Fibroblast of skin of abdomen (primary cell): ENCODE measurements around the gene EVX2. TPM values are rescaled to one million over a fixed set of nuclear protein-coding genes. Genes with fewer than 3 reads are reported as not detected.

ENCODE experiments used
- DNase-seq: peaks from one replicate; pipeline ENCODE4 v3.0.0-alpha.2; 2013
- polyA plus RNA-seq, 2 experiments: library from polyadenylated mRNA; unstranded; fragments of 120-200 nt; gene quantifications; one replicate each; pipeline ENCODE4 v1.2.1, GENCODE V29; 2013; ENCODE audit not compliant: insufficient read length in 2 of 2

Gene EVX2
- not detected for polyA plus RNA-seq (2013, experiment 1 of 2; ENCODE audit: insufficient read length)
- not detected for polyA plus RNA-seq (2013, experiment 2 of 2; ENCODE audit: insufficient read length)

DNA sequence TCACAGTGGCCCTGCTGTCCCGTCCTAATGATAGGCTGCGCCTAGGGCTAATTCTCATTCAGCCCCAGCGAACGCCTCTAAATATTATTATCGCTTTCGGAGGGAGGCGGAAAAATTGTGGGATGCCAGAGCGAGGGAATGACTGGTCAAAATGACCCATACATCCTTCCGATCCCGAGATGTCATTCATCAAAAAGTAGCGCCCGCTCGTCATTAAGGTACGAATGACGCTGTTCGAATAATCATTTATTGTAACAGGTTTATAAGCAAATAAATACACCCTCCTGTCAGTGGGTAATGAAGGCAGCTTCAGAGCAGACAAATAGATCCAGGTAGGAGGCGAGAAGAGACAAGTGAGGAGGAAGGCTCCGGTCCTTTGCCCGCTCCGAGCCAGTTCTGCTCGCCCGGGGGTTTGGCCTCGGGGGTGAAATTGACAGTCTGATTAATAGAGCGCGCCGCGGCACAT is at the start of gene EVX2:
Gene EVX2, minus strand, starts transcription at position 167 of the 466 bp plus-strand sequence. CDS start 186 bp downstream, outside the sequence.
- no peak for DNase-seq

DNA sequence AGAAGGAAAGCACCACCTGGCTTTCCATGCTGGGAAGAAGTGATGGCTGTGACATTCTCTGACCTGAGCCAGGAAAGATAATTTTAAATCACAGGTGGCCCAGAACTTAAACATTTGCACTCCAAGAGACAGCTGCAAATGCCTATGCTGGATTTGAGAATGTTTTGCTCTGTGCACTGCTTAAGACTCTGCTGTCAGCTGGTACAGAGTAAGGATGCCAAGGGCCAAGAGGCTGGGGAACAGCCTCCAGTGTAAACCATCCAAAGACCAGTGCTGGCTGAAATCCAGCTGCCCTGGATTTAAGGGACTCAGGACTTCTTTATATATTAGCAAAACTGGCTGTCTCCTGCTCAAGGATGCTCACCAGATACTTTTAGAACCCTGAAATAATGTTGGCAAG is 49.6 kb upstream of the EVX2 start:
- no peak for DNase-seq

DNA sequence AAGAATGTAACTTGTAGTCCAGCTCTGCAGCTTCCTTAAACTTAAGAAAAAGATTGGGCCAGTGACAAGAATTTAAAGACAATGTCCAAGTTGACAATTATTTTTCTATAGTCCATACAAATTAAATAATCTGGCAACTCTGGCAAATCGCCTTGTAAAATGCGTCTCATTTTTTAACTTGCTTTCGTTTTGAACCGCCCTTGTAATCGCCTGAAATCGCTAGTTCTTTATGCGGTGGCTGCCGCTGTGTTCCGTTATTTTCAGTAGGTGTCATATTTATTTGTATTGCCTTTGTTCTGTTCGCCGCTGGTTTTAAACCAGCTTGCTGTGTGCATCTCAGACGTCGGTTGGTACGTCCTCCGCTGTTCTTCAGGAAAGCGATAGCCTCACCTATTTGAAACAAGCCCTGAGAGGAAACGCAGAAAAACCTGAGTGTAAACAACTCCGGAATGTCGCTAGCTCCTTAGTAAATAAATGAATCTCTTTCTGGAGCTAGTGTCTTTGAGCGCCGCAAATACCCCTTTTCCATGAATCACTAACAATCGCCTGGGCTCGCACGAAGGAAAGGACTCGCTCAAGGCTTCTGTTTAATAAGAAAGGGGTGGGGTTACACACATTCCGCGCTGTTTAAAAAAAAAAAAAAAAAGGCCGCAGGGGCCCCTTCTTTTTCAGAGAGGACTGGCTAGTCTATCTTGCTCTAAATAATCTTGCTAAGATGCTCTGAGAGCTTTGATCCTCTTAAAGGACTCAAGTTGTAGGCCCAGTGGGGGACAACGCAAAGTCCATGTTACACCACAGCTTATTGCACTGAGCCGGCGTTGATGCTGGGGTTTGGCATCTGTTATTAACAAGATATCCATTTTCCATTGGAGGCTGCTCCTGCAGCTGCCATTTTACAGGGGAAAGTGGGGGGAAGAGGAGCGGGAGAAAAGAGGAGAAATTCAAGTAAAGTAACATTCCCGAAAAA is 48.7 kb upstream of the EVX2 start:
- DNase-seq, result peak; percentile 85

DNA sequence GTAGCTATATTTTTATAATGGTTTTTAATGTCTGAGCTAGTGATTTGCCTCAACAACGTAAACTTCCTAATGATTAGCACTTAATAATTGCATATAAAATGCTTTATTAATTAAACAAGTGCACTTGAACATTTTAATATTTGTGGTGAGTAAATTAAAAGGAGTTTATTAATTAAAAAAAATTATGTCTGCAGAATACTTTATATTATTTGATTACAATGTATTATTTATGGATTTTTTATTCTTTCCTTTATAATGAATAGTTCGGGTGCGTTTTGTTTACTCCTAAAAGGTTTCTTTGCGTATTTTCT is 48.0 kb upstream of the EVX2 start:
- DNase-seq, result no peak

DNA sequence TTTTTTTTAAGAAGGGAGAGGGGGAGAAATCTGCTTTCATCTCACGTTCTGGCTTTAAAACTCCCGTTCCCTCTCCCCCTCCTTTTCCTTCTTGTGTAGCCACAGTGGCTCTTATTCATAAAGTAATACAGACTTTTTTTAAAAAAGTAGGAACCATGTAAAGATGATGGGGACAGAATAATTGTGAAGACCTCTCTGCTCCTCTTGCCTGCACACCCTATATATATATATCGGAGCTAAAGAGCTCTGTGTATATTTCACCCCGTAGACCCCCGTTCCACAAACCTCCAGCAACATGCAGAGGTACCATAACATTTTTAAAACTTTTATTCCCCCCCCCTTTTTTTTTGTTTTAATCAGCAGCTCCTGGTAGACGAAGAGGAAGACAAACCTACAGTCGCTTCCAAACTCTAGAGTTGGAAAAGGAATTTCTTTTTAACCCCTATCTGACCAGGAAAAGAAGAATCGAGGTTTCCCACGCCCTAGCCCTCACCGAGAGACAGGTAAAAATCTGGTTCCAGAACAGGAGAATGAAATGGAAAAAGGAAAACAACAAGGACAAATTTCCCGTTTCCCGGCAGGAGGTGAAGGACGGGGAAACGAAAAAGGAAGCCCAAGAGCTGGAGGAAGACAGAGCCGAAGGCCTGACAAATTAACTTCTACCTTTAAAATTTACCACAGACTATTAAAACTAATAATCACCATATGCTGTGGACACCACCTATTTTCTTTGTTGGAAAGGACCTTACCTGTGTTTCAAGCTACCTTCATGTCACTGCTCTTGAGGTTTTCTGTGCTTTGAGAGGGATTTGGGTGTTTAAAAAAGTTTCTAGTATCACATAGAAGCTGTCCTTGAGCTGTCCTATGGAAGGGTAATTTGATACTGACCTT is 47.4 kb upstream of the EVX2 start:
- DNase-seq, result no peak

DNA sequence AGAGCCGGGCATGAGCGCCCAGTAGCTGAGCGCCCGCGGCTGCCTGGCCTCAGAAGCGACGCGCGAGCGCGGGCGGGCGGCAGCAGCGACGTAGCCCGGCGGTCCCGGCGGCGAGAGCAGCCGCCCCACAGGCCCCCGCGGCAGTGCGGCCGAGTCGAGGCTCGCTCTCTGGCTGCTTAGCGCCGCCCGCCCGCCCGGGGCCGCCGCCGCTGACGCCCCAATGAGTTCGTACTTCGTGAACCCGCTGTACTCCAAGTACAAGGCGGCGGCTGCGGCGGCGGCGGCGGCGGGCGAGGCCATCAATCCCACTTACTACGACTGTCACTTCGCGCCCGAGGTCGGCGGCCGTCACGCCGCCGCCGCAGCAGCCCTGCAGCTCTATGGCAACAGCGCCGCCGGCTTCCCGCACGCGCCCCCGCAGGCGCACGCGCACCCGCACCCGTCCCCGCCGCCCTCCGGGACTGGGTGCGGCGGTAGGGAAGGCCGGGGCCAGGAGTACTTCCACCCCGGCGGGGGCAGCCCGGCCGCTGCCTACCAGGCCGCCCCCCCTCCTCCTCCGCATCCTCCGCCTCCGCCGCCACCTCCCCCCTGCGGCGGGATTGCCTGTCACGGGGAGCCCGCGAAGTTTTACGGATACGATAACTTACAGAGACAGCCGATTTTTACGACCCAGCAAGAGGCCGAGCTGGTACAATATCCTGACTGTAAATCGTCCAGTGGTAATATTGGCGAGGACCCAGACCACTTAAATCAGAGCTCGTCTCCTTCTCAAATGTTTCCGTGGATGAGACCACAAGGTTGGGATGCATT is 46.6 kb upstream of the EVX2 start:
- DNase-seq, result peak; percentile 99

DNA sequence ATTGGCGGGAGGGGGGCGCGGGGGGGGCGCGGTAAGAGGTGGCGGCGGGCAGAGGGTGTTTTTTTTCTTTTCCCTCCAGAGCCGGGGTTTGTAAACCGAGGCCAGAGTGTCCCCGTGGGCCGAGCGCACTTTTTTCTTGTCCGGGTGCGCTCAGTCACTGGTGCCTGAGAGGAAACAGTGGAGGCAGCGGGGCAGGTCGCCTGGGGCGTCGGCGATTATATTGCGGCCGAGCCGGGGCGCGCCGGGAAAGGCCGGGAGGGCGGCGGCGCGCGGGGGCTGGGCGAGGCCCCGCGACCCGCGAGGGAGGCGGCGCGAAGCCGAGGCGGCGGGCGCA is 46.0 kb upstream of the EVX2 start:
- no peak for DNase-seq

DNA sequence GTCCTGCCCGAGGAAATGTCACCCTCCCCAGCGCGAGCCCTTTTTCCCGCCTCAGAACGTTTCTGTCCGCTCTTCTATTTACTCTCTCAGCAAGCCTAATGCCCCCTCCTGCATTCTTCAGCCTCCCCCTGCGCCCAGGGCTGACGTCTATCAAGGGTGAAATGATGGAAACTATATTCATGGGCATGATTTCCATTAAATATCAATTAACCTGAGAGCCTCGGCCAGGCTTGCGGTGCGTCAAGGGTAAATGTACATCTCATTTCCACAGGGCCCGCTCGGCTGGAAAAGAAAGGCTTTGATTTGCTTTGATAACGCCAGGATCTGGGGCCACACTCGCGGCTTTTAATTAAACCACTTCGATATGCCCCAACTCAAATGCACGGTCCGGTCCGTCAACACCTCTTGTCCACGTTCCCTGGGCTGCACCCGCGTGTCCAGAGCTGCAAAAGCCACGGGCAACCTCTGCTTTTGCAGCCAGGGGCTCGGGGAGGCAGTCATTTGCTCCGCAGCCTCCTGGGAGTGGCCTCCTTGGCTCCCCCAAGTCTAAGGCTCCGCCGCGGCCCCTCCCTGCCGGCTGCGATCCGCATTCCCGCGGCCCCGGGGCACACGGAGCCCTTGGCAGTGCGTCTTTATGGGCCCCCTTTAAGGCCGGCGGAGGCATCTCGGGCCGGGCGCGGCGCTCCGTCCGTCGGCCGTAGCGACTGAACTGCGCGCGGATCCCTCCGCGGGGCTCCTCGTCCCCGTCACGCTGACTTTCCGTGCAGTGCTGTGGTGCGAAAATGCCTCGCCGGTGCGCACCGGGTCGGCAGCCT is 45.4 kb upstream of the EVX2 start, which contains the start of gene HOXD8:
Gene HOXD8, plus strand, starts transcription at position 724 of the 815 bp plus-strand sequence. CDS start 662 bp downstream, outside the sequence.
- peak; percentile 96 for DNase-seq

DNA sequence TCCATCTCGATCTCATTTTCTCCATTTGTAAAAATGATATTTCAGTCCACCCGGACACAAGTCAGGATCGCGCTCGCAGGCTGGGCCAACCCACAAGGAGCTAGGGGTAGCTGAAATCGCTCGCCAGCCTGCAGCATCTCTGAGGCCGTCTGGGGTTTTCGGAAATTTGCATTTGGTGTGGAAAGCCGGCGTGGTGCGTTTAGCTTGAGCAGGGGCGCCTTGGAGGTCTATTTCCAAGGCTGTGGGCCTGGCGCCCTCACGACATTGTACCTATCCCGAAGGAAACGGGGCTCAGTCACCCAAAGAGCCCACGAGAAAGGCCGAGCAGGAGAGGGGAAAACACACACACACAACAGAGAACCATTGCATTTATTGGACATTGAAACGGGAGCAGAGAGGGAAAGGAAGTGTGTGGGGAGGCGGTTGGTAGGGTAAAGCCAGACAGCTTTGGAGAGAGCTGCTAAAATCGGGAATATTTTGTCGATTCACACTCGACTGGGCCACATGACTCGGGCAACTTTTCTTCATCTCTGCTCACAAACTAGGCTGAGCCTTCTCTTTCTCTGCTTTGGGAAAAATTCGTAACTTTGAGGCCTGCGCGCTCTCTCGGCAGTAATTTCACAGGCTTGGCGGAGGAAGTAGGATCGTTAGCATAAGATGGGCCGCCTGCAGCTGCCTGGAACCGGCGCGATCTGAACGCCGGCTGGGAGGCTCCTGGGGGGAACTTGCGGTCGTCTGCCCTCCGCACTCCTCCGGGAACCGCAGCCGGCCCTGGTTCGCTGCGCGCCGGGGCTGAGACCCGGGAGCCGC is 44.6 kb upstream of the EVX2 start:
- DNase-seq, result peak; percentile 59

DNA sequence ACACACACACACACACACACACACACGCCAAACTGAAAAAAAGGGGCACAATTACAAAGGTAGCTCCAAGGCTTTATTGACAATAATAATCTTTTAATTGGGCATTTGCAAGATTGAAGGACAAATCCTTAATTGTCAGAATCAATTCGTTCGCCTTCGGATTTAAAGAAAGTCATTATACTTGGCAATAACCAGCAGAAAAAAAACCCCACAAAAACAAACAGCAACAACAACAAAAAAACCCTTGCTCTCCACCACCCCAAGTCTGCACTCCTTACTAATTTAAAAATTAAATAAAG is 44.0 kb upstream of the EVX2 start:
- DNase-seq, result no peak

DNA sequence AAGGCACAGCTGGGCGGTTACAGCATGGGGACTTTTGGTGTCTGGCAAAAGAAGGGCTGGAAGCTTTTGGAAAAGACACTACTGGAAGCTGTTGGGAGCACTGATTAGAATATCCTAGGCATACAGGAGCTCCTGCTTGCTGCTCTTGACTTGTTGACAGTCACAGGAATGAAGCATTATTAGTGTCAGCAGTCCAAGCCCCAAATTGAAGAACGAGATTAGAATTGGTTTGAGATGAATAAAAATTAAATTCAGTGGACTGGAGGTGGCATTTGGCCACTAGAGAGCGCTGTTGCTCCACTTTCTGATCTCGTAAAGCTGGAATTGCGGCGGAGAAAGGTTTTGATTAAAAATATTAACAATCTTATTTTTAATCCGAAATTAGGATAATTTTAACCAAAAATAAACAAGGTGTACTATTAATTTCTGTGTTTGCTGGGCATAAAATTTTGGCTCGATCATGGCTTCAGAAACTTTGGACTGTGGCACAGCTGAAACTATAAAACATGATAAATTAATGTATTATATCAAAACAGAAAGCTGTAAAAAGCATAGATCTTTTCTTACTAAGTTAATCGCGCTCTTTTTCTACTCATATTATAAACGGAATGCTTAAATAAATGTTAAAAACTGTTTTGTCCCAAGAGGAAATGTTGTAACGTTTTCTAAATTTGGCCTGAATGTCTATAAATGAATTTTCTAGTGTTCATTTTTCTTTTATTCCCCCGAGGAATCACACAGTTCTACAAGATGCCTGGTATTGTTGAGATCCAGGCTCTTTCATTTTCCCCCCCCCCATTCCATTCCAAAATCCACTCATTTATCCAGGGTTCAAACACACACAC is 43.4 kb upstream of the EVX2 start:
- DNase-seq, result peak; percentile 75

DNA sequence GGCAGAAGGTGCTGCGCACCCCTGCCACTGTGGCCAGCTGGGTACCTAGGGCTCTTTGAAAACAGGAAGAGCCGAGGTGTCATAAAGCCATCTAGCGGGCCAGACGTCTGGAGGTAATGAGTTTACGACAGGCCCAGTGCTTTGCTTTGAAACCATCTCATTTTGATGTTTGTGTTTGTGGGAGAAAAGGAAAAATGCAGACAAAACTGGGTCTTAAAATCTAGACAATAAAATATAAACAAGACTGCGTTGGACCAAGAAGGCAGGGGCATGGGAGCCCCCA is 42.0 kb upstream of the EVX2 start:
- no peak for DNase-seq

DNA sequence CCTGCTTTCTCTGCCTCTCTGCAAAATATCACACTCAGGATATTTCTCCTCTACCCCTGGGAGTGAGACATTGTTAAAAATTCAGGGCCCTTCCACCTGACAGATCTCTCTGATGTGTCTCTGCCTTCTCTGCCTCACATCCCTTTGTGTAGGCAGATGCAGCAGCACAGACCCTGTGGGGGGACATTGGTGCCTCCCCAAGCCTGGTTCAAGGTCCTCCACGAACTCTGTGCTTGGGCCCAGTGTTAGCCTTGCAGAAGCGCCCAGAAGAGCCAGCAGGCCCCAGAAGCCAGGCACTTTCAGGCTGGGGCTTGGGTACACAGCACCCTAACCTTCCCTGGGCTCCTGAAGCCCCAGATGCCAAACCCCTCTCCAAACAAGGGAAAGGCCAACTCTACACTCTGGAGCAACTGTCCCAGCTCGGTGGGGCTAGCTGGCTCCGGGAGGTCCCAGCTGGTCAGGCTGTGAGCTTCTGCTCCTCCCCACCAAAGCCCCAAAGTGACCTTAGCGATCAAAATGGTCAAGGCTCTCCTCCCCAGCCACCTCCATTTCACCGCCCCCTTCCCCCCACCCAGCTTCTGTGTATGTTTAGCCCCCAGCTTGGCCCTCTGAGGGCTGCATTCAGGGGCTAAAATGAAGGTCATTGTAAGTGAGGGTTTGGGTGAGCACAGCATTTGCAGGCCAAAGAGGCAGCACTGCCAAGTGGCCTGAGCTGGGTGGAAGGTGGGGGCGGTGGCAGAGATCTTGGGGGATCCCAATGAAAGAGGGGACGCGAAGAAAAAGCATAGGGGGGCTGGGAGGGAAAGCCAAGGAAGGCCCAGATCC is 41.4 kb upstream of the EVX2 start:
- no peak for DNase-seq

DNA sequence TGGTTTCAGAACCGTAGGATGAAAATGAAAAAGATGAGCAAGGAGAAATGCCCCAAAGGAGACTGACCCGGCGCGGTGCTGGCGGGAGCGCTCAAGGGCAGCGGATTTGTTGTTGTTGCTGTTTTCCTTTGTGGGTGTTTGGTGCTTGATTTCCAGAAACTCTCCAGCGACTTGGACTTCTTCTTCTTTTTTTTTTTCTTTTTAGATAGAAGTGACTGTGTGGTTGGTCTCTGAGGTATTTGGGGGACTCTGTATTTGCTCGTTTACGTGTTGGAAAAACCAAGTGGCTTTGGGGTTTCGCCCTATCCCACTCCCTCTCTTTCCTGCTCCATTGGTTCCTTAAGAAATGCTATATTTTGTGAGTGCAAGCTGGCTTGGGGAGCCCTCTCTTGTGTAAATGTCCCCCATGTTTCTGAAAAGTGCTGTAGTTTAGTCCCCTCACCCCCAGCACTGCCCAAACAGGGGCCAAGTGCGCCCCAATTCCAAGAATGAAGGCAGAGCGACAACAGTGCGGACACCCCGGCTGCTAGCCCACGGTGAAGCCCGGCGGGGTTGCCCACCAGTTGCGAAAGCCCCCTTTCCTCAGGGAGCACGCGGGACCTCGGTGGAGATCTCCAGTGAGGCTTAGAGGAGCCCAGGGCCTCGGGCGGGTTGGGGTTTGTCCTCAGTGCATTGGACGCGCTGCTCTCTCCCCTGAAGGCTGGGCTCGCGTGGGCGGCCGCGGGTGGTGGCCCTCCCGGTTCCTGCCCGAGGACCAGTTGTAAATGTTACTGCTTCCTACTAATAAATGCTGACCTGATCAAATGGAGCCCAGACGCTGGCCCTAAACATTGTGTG is 40.6 kb upstream of the EVX2 start:
- no peak for DNase-seq

DNA sequence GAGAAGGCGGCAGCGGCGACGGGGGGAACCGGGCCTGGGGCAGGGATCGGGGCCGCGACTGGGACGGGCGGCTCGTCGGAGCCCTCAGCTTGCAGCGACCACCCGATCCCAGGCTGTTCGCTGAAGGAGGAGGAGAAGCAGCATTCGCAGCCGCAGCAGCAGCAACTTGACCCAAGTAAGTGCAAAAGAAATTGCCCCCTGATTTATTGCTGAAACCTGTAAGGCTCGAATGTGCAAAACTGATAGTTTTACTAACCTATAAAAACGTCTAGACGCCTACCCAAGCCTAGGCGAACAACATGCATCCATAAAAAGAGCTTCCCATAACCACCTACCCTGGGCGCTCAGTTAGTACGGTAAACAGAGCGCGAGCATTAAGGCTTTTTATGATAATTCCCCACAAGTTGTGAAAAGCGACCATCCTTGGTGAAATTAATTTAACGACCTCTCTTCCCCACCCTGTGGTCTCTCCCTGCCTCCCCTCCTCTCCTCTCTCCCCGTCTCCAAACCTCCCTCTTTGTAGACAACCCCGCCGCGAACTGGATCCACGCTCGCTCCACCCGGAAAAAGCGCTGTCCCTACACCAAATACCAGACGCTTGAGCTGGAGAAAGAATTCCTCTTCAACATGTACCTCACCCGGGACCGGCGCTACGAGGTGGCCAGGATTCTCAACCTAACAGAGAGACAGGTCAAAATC is 39.8 kb upstream of the EVX2 start:
- DNase-seq, result peak; percentile 31

DNA sequence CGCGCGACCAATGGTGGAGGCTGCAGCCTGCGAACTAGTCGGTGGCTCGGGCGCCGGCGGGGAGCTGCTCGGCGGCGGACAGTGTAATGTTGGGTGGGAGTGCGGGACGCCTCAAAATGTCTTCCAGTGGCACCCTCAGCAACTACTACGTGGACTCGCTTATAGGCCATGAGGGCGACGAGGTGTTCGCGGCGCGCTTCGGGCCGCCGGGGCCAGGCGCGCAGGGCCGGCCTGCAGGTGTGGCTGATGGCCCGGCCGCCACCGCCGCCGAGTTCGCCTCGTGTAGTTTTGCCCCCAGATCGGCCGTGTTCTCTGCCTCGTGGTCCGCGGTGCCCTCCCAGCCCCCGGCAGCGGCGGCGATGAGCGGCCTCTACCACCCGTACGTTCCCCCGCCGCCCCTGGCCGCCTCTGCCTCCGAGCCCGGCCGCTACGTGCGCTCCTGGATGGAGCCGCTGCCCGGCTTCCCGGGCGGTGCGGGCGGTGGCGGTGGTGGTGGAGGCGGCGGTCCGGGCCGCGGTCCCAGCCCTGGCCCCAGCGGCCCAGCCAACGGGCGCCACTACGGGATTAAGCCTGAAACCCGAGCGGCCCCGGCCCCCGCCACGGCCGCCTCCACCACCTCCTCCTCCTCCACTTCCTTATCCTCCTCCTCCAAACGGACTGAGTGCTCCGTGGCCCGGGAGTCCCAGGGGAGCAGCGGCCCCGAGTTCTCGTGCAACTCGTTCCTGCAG is 39.1 kb upstream of the EVX2 start, which contains the start of gene HOXD9:
Gene HOXD9, plus strand, starts transcription at position 37 of the 728 bp plus-strand sequence. Its CDS starts 50 bp downstream, at position 87.
- peak; percentile 86 for DNase-seq
